Activated CD4-positive, alpha-beta T cell treated with anti-CD3 and anti-CD28 coated beads for 36 hours (primary cell): ENCODE measurements around the gene PC. TPM values are rescaled to one million over a fixed set of nuclear protein-coding genes. Genes with fewer than 3 reads are reported as not detected.
"Not testable (repeated sequence)": the region's sequence is repeated elsewhere in the genome, so short reads cannot be mapped to it uniquely, and the experiment has no call there.

Experiments
- ATAC-seq: fragments of 200-7000 bp; cut with Tn5 transposase; one replicate; pipeline ENCODE4 v1.10.0; 2021; ENCODE audit warnings: mild to moderate bottlenecking, moderate library complexity
- CTCF ChIA-PET: fragments of 350-600 bp; sonication (Branson Sonifier 250); formaldehyde crosslinking; loops from one replicate; lab custom pipeline; 2021; ENCODE audit warnings: antibody characterized with exemption; lab: Charles Lee
- POLR2A ChIA-PET: fragments of 350-600 bp; sonication (Branson Sonifier 250); formaldehyde crosslinking; loops from one replicate; lab custom pipeline; 2021; ENCODE audit warnings: antibody characterized with exemption, inconsistent platforms; lab: Charles Lee
- DNase-seq: peaks from one replicate; pipeline ENCODE4 v3.0.0-alpha.2; 2020
- H3K27ac Mint-ChIP-seq: one replicate; pipeline ENCODE4 v1.8.0; 2021; ENCODE audit warnings: mixed read lengths
- H3K27me3 Mint-ChIP-seq: one replicate; pipeline ENCODE4 v1.8.0; 2021; ENCODE audit warnings: mixed read lengths
- H3K36me3 Mint-ChIP-seq: one replicate; pipeline ENCODE4 v1.8.0; 2021; ENCODE audit warnings: low read depth, mixed read lengths
- H3K4me1 Mint-ChIP-seq: one replicate; pipeline ENCODE4 v1.8.0; 2021; ENCODE audit warnings: mixed read lengths
- H3K4me3 Mint-ChIP-seq: one replicate; pipeline ENCODE4 v1.8.0; 2021; ENCODE audit warnings: mild to moderate bottlenecking, moderate library complexity, mixed read lengths
- H3K9me3 Mint-ChIP-seq: one replicate; pipeline ENCODE4 v1.8.0; 2021; ENCODE audit warnings: low read depth, mixed read lengths
- intact Hi-C, 2 experiments: fragments of 100-400 bp; cut with DNase I in 1 of 2; cut with micrococcal nuclease in 1 of 2; formaldehyde crosslinking; loops; one replicate each; pipeline versions ENCODE4 v1.14.2 to v1.15.1; 2022 to 2024; cut with DNase I, micrococcal nuclease
- total RNA-seq, 2 experiments: library from RNA; stranded (reverse); gene quantifications; one replicate each; pipeline ENCODE4 v1.2.3, GENCODE V29; 2021

The PC gene
- total RNA-seq, 2 experiments from 2014 or later: 9.2 to 9.3 TPM

GRCh38 chr11:66834943-66835342 lies 123.2 kb downstream of the PC start:
- intact Hi-C loops: loop anchor here (1.0 to 10.0 kb wide), 4 partner anchors 141 to 427 kb away; no protein-coding TSS in a partner anchor

GRCh38 chr11:66834539-66834845 lies 123.7 kb downstream of the PC start:
- no peak for ATAC-seq
- peaks cover 7% of the 10 kb centered on the region for H3K4me1 Mint-ChIP-seq
- H3K4me3 Mint-ChIP-seq: no peak overlapping the region
- H3K27ac Mint-ChIP-seq: peak overlapping the region; percentile 80
- peaks cover 5% of the 10 kb centered on the region for H3K36me3 Mint-ChIP-seq
- ChIA-PET CTCF (interaction anchor here (0.6 to 3.9 kb wide), 15 partner anchors 10 to 235 kb away, joined by 3 to 32 read pairs (median 4); no protein-coding TSS in a partner anchor), POLR2A (no interaction called here)
- intact Hi-C loops: loop anchor here (1.0 to 10.0 kb wide), 4 partner anchors 140 to 426 kb away; no protein-coding TSS in a partner anchor
- no peaks in the 10 kb centered on the region for H3K9me3 Mint-ChIP-seq
- no peak for DNase-seq
- H3K27me3 Mint-ChIP-seq: no peaks in the 10 kb centered on the region

More at GRCh38 chr11:66834943-66835342, 123.2 kb downstream of the PC start:
- Mint-ChIP-seq H3K27me3 (no peaks in the 10 kb centered on the region), H3K36me3 (peaks cover 6% of the 10 kb centered on the region), H3K9me3 (no peaks in the 10 kb centered on the region), H3K4me3 (no peak overlapping the region), H3K4me1 (peaks cover 11% of the 10 kb centered on the region), H3K27ac (no peak overlapping the region)
- DNase-seq (no peak), ATAC-seq (no peak)
- POLR2A ChIA-PET: no interaction called here
- CTCF ChIA-PET: interaction anchor here (0.6 to 3.9 kb wide), 12 partner anchors 14 to 243 kb away, joined by 3 to 32 read pairs (median 4); no protein-coding TSS in a partner anchor

GRCh38 chr11:66824573-66824972 lies 133.6 kb downstream of the PC start:
- POLR2A ChIA-PET, intact Hi-C loops: not testable (repeated sequence)

GRCh38 chr11:66823700-66824099 lies 134.5 kb downstream of the PC start:
- no peaks in the 10 kb centered on the region for H3K9me3 Mint-ChIP-seq
- no peak for DNase-seq
- intact Hi-C loops: no loop called here
- no peak overlapping the region for H3K27ac Mint-ChIP-seq
- ChIA-PET CTCF (interaction anchor here (0.6 to 1.2 kb wide), 2 partner anchors 55 to 261 kb away, joined by 3 to 4 read pairs; no protein-coding TSS in a partner anchor), POLR2A (no interaction called here)
- no peak for ATAC-seq
- H3K36me3 Mint-ChIP-seq: no peaks in the 10 kb centered on the region
- H3K4me1 Mint-ChIP-seq: no peaks in the 10 kb centered on the region
- no peak overlapping the region for H3K4me3 Mint-ChIP-seq
- H3K27me3 Mint-ChIP-seq: no peaks in the 10 kb centered on the region

More at GRCh38 chr11:66824573-66824972, 133.6 kb downstream of the PC start:
- H3K27ac Mint-ChIP-seq, H3K27me3 Mint-ChIP-seq, H3K4me3 Mint-ChIP-seq, ATAC-seq, H3K9me3 Mint-ChIP-seq, H3K4me1 Mint-ChIP-seq, H3K36me3 Mint-ChIP-seq, DNase-seq: not testable (repeated sequence)
- CTCF ChIA-PET: interaction anchor here (0.6 kb wide), 1 partner anchor 9 kb away, joined by 3 read pairs; no protein-coding TSS in a partner anchor

GRCh38 chr11:66820901-66821300 lies 137.3 kb downstream of the PC start:
- intact Hi-C loops: no loop called here
- ChIA-PET POLR2A (no interaction called here), CTCF (interaction anchor here (0.9 kb wide), 1 partner anchor 201 kb away, joined by 3 read pairs; no protein-coding TSS in a partner anchor)
- ATAC-seq: no peak
- no peak overlapping the region for H3K4me3 Mint-ChIP-seq
- H3K27me3 Mint-ChIP-seq: no peaks in the 10 kb centered on the region
- no peaks in the 10 kb centered on the region for H3K4me1 Mint-ChIP-seq
- H3K36me3 Mint-ChIP-seq: no peaks in the 10 kb centered on the region
- no peak overlapping the region for H3K27ac Mint-ChIP-seq
- no peaks in the 10 kb centered on the region for H3K9me3 Mint-ChIP-seq
- DNase-seq: no peak

- Mint-ChIP-seq H3K4me1 (peaks cover 5% of the 10 kb centered on the region), H3K27me3 (no peaks in the 10 kb centered on the region), H3K36me3 (no peaks in the 10 kb centered on the region), H3K4me3 (no peak overlapping the region), H3K27ac (no peak overlapping the region), H3K9me3 (no peaks in the 10 kb centered on the region)
- DNase-seq (no peak), ATAC-seq (no peak)
- intact Hi-C loops: no loop called here
- POLR2A ChIA-PET: no interaction called here
- CTCF ChIA-PET: interaction anchor here (0.9 kb wide), 1 partner anchor 202 kb away, joined by 3 read pairs; no protein-coding TSS in a partner anchor
Observed at GRCh38 chr11:66820381-66820780, 137.8 kb downstream of the PC start.

- ChIA-PET CTCF (interaction anchor here (0.5 kb wide), 1 partner anchor 157 kb away, joined by 4 read pairs; no protein-coding TSS in a partner anchor), POLR2A (no interaction called here)
- no peaks in the 10 kb centered on the region for H3K9me3 Mint-ChIP-seq
- H3K4me1 Mint-ChIP-seq: peaks cover 5% of the 10 kb centered on the region
- DNase-seq (no peak), ATAC-seq (no peak)
- intact Hi-C loops: no loop called here
- H3K27ac Mint-ChIP-seq: no peak overlapping the region
- no peaks in the 10 kb centered on the region for H3K36me3 Mint-ChIP-seq
- H3K4me3 Mint-ChIP-seq: no peak overlapping the region
- H3K27me3 Mint-ChIP-seq: no peaks in the 10 kb centered on the region
Observed at GRCh38 chr11:66818231-66818955, 139.8 kb downstream of the PC start.

GRCh38 chr11:66815646-66816045 lies 142.5 kb downstream of the PC start:
- Mint-ChIP-seq H3K36me3 (no peaks in the 10 kb centered on the region), H3K4me3 (no peak overlapping the region), H3K27me3 (no peaks in the 10 kb centered on the region), H3K9me3 (no peaks in the 10 kb centered on the region), H3K27ac (no peak overlapping the region), H3K4me1 (peaks cover 5% of the 10 kb centered on the region)
- ChIA-PET POLR2A (no interaction called here), CTCF (interaction anchor here (0.5 to 1.0 kb wide), 2 partner anchors 26 to 210 kb away, joined by 3 read pairs; no protein-coding TSS in a partner anchor)
- DNase-seq (no peak), ATAC-seq (peak; percentile 47)
- intact Hi-C loops: no loop called here

- Mint-ChIP-seq H3K36me3 (no peaks in the 10 kb centered on the region), H3K27ac (no peak overlapping the region), H3K4me3 (no peak overlapping the region), H3K4me1 (peaks cover 5% of the 10 kb centered on the region), H3K27me3 (no peaks in the 10 kb centered on the region), H3K9me3 (no peaks in the 10 kb centered on the region)
- intact Hi-C loops: no loop called here
- POLR2A ChIA-PET: no interaction called here
- CTCF ChIA-PET: no interaction called here
- DNase-seq (no peak), ATAC-seq (no peak)
Observed at GRCh38 chr11:66814678-66815077, 143.5 kb downstream of the PC start.

- no peak for ATAC-seq
- no peaks in the 10 kb centered on the region for H3K9me3 Mint-ChIP-seq
- H3K4me1 Mint-ChIP-seq: peaks cover 3% of the 10 kb centered on the region
- H3K27ac Mint-ChIP-seq: no peak overlapping the region
- intact Hi-C loops: no loop called here
- CTCF ChIA-PET: no interaction called here
- H3K27me3 Mint-ChIP-seq: no peaks in the 10 kb centered on the region
- no peak for DNase-seq
- H3K4me3 Mint-ChIP-seq: no peak overlapping the region
- POLR2A ChIA-PET: no interaction called here
- H3K36me3 Mint-ChIP-seq: peaks cover 4% of the 10 kb centered on the region
Observed at GRCh38 chr11:66810576-66811185, 147.5 kb downstream of the PC start.

- Mint-ChIP-seq H3K4me1 (no peaks in the 10 kb centered on the region), H3K9me3 (no peaks in the 10 kb centered on the region), H3K36me3 (peaks cover 4% of the 10 kb centered on the region), H3K27ac (no peak overlapping the region), H3K4me3 (no peak overlapping the region), H3K27me3 (no peaks in the 10 kb centered on the region)
- intact Hi-C loops: no loop called here
- ChIA-PET POLR2A (no interaction called here), CTCF (no interaction called here)
- no peak for DNase-seq
- no peak for ATAC-seq
Observed at GRCh38 chr11:66809592-66809991, 148.6 kb downstream of the PC start.
